Prostate gland (tissue), 2 donors: ENCODE results near the gene KRT13.

Experiments used
- POLR2A ChIP-seq: fragments of 450-650 bp; IDR thresholded peaks from one replicate; pipeline ENCODE4 v1.6.1; 2016; ENCODE audit warnings: antibody characterized with exemption, mild to moderate bottlenecking
- TF ChIP-seq, protein P1 (sequence below), 4 experiments: fragments of 200-600 bp in 2 of 4; fragments of 450-650 bp in 2 of 4; sonication (generic) in 2 of 4; IDR thresholded peaks; 1 replicate in 3 of 4; 2 replicates in 1 of 4; pipeline ENCODE4 v1.5.1; 2016 to 2019; ENCODE audit warnings: antibody characterized with exemption in 4 of 4, mild to moderate bottlenecking in 2 of 4, moderate library complexity in 2 of 4

DNA sequence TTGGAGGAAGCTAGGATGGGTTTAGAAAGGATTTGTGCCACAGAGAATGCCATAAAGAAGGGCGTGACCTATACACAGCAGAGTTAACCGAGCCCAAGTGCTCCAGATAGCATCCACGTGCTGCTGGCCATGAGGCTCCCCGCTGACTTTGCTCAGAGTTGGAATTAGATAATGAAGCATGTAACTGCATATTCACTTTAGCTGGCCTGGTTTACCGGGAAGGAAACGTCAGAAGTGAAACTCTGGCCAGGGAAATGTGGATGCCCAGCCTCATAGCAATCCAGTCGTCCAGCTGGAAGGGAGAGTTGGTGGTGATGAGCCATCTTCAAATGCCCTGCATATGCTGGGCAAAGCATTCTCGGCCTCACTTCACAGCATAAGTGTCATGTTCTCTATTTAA lies 30.5 kb downstream of the KRT13 start:
- TF ChIP-seq, protein P1, sequence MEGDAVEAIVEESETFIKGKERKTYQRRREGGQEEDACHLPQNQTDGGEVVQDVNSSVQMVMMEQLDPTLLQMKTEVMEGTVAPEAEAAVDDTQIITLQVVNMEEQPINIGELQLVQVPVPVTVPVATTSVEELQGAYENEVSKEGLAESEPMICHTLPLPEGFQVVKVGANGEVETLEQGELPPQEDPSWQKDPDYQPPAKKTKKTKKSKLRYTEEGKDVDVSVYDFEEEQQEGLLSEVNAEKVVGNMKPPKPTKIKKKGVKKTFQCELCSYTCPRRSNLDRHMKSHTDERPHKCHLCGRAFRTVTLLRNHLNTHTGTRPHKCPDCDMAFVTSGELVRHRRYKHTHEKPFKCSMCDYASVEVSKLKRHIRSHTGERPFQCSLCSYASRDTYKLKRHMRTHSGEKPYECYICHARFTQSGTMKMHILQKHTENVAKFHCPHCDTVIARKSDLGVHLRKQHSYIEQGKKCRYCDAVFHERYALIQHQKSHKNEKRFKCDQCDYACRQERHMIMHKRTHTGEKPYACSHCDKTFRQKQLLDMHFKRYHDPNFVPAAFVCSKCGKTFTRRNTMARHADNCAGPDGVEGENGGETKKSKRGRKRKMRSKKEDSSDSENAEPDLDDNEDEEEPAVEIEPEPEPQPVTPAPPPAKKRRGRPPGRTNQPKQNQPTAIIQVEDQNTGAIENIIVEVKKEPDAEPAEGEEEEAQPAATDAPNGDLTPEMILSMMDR (IDR thresholded peaks at IDR 0.05): no peak
- no peak for TF ChIP-seq POLR2A
